Tibial nerve (tissue), 4 donors: Measurements from ENCODE around the gene KAZN. TPM values are rescaled to one million over a fixed set of nuclear protein-coding genes. Genes with fewer than 3 reads are reported as not detected.

Experiments
- DNase-seq, 2 donors: peaks; one replicate each; pipeline ENCODE4 v3.0.0-alpha.2; 2019; ENCODE audit warnings: low spot score in 2 of 2
- H3K27ac ChIP-seq, 4 donors: fragments of 200-600 bp; sonication (generic) in 3 of 4; one replicate each; pipeline ENCODE4 v1.5.1; 2017 to 2019; ENCODE audit warnings: mild to moderate bottlenecking in 1 of 4
- H3K27me3 ChIP-seq, 2 donors: fragments of 200-600 bp; sonication (generic) in 1 of 2; one replicate each; pipeline versions ENCODE4 v1.5.1 to v1.6.0; 2017 to 2019
- H3K36me3 ChIP-seq, 3 donors: fragments of 200-600 bp; sonication (generic); one replicate each; pipeline ENCODE4 v1.5.1; 2018 to 2019
- H3K4me1 ChIP-seq, 4 donors: fragments of 200-600 bp; sonication (generic) in 3 of 4; one replicate each; pipeline ENCODE4 v1.5.1; 2017 to 2019
- H3K4me3 ChIP-seq, 4 donors: fragments of 200-600 bp; sonication (generic) in 3 of 4; one replicate each; pipeline ENCODE4 v1.5.1; 2017 to 2019; ENCODE audit warnings: mild to moderate bottlenecking in 1 of 4, moderate library complexity in 1 of 4
- H3K9me3 ChIP-seq, 4 donors: fragments of 200-600 bp; sonication (generic) in 3 of 4; one replicate each; pipeline ENCODE4 v1.5.1; 2017 to 2019
- EP300 ChIP-seq, 2 donors: sonication (generic); formaldehyde crosslinking; IDR thresholded peaks; one replicate each; pipeline ENCODE4 v1.6.1; 2017; ENCODE audit warnings: antibody characterized with exemption in 2 of 2, mild to moderate bottlenecking in 1 of 2
- POLR2A ChIP-seq, 2 donors: fragments of 450-650 bp; IDR thresholded peaks; one replicate each; pipeline ENCODE4 v1.6.1; 2017; ENCODE audit warnings: antibody characterized with exemption in 2 of 2, mild to moderate bottlenecking in 2 of 2, moderate library complexity in 2 of 2
- WGBS, 2 donors: methylation state at CpG; one replicate each; pipeline ENCODE4 v1.1.5; 2018; 5-methylcytosine and 5-hydroxymethylcytosine counted together
- total RNA-seq, 4 donors: library from RNA; depleted of rRNA; stranded (reverse); fragments of >200 nt; gene quantifications; one replicate each; pipeline ENCODE4 v1.1.0, GENCODE V29; 2016
- TF ChIP-seq, protein P1 (sequence below), 5 experiments: fragments of 200-600 bp in 3 of 5; fragments of 450-650 bp in 2 of 5; sonication (generic) in 3 of 5; IDR thresholded peaks; one replicate each; pipeline ENCODE4 v1.5.1; 2016 to 2019; ENCODE audit warnings: antibody characterized with exemption in 5 of 5, mild to moderate bottlenecking in 3 of 5, moderate library complexity in 2 of 5

KAZN gene
- total RNA-seq, 4 donors from 2014 or later = 16.0 to 29.2 (median 22.2) TPM

DNA sequence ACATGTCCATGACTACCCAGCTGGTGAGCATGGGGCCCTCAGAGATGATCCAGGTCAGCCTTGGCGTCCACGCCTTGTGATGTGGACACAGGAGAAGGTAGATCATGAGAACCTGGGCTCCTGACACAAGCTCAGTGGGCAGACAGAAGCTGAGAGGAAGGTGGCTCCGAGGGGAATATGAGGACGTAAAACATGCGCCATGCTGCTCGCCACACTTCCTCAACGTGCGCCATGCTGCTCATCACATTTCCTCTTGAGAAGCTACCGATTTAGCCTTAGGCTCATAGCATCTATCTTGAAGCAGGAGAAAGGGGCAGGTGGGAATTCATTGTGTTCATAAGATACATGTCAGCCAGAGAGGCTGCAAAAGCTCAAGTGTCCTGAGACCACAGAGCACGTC is 176.9 kb downstream of the KAZN start:
- Histone ChIP-seq H3K27me3 (no peaks in the 10 kb centered on the region), H3K27ac (no peak overlapping the region), H3K36me3 (no peaks in the 10 kb centered on the region), H3K4me3 (no peak overlapping the region), H3K9me3 (no peaks in the 10 kb centered on the region), H3K4me1 (no peaks in the 10 kb centered on the region)
- 86 to 93% methylated on average over 10 of the region's 10 CpGs for WGBS, 2 donors
- TF ChIP-seq POLR2A (IDR thresholded peaks at IDR 0.05) (no peak), EP300 (IDR thresholded peaks at IDR 0.05) (no peak)
- TF ChIP-seq, protein P1, sequence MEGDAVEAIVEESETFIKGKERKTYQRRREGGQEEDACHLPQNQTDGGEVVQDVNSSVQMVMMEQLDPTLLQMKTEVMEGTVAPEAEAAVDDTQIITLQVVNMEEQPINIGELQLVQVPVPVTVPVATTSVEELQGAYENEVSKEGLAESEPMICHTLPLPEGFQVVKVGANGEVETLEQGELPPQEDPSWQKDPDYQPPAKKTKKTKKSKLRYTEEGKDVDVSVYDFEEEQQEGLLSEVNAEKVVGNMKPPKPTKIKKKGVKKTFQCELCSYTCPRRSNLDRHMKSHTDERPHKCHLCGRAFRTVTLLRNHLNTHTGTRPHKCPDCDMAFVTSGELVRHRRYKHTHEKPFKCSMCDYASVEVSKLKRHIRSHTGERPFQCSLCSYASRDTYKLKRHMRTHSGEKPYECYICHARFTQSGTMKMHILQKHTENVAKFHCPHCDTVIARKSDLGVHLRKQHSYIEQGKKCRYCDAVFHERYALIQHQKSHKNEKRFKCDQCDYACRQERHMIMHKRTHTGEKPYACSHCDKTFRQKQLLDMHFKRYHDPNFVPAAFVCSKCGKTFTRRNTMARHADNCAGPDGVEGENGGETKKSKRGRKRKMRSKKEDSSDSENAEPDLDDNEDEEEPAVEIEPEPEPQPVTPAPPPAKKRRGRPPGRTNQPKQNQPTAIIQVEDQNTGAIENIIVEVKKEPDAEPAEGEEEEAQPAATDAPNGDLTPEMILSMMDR (IDR thresholded peaks at IDR 0.05) = no peak
- no peak for DNase-seq

DNA sequence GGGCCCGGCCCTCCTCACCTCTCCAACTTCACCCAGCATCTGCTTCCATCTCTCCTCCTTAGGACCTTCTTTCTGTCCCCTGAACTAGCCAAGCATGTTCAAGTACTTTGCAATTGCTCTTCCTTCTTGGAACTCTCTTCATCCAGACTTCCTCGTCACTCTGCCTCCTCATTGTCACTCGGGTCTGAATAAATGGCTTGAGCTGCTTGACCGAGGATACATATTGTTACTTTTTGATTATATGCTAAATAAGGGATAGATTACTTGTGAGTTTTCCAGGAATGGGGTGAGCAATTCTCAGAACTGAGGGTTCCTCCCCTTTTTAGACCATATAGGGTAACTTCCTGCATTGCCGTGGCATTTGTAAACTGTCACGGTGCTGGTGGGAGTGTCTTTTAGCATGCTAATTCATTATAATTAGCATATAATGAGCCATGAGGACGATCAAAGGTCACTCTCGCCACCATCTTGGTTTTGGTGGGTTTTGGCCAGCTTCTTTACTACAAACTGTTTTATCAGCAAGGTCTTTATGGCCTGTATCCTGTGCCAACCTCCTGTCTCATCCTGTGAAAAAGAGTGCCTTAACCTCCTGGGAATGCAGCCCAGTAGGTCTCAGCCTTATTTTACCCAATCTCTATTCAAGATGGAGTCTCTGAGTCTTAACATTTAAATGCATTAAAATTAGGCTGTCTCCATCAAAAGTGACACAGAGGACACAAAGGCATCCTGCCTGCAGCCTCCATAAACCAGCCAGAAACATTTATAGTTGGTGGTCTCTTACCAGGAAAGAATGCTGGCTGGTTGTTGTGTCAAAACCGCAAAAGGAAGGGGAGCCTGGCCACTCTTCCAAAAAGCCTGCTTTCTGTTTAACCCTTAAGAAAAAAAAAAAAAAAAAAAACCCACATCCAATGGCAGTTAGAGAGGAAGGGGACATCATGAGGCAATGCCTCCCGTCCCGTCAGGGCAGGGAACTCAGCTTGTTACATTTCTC is 179.3 kb downstream of the KAZN start:
- WGBS, 2 donors = 57 to 66% methylated on average over 11 of the region's 11 CpGs
- H3K27me3 ChIP-seq = no peaks in the 10 kb centered on the region
- DNase-seq = no peak
- no peaks in the 10 kb centered on the region for H3K9me3 ChIP-seq
- no peaks in the 10 kb centered on the region for H3K4me1 ChIP-seq
- H3K4me3 ChIP-seq = no peak overlapping the region
- H3K36me3 ChIP-seq = no peaks in the 10 kb centered on the region
- TF ChIP-seq, protein P1 (IDR thresholded peaks at IDR 0.05) = no peak
- no peak for TF ChIP-seq POLR2A (IDR thresholded peaks at IDR 0.05)
- no peak for TF ChIP-seq EP300 (IDR thresholded peaks at IDR 0.05)
- no peak overlapping the region for H3K27ac ChIP-seq

DNA sequence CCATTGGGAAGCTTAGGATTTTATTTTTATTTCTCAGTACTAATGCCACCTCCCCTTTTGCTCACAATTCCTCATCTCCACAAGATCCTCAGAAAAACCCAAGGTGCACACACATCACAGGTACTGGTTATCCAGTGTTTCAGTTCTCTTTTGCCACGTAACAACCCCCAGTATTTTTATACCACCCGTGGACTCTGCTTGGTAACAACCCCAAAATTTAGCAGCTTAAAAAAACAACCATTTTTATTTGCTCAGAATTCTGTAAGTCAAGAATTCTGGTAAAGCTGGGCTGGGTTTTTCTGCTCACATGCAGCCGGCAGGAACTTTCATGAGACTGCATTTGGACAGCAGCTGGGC is 180.0 kb downstream of the KAZN start:
- TF ChIP-seq POLR2A (IDR thresholded peaks at IDR 0.05) (no peak), EP300 (IDR thresholded peaks at IDR 0.05) (no peak)
- TF ChIP-seq, protein P1 (IDR thresholded peaks at IDR 0.05) = no peak
- Histone ChIP-seq H3K9me3 (no peaks in the 10 kb centered on the region), H3K27ac (no peak overlapping the region), H3K36me3 (no peaks in the 10 kb centered on the region), H3K4me3 (no peak overlapping the region), H3K27me3 (no peaks in the 10 kb centered on the region), H3K4me1 (no peaks in the 10 kb centered on the region)
- WGBS, 2 donors = 76 to 82% methylated on average over 3 of the region's 3 CpGs
- DNase-seq = no peak

DNA sequence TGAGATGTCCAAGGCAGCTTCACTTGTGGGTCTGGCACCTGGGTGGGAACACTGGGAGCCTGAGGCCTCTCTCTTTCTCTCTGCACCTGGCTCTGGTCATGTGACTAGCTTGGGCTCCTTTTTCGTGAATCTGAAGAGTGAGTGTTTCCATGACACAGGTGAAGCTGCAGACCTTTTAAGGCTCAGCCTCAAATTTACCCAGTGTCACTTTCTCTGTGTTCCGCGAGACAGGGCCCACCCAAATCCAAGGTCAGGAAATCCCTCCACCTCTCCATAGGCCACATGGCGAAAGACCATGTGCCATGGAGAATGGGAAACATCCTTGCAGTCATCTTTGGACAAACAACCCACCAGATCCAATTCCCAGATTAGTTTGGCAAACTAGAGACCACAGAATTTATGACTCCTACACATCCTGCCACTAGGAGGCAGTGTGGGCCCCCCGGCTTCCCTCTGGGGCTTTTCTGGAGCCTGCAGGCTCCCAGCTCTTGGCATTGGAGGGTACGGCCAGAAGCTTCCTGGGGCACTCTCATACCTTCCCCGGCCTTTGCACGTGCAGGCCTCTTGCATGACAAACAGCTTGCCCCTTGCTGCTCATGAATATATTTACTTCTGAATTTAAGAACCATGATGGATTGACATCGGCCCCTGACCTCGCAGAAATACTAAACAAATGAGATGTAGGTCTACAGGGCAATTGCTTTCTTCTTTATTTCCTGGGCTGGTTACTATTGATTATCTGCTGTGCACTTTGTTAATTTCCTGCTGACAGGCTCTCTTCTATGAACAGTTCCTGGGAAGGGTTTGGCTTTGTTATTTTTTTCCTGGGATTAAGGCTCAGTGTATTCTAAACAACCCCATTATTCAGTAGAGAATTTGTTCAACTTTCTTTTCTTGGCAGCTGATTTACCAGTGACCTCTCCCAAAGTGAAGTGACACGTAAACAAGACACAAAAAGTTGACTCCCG is 180.7 kb downstream of the KAZN start:
- DNase-seq = no peak
- Histone ChIP-seq H3K9me3 (no peaks in the 10 kb centered on the region), H3K27ac (no peak overlapping the region), H3K36me3 (no peaks in the 10 kb centered on the region), H3K4me1 (no peaks in the 10 kb centered on the region), H3K4me3 (no peak overlapping the region), H3K27me3 (no peaks in the 10 kb centered on the region)
- TF ChIP-seq, protein P1 (IDR thresholded peaks at IDR 0.05) = peak; percentile 17 to 48 (median 37)
- TF ChIP-seq POLR2A (IDR thresholded peaks at IDR 0.05) (no peak), EP300 (IDR thresholded peaks at IDR 0.05) (no peak)
- WGBS, 2 donors = 61 to 73% methylated on average over 12 of the region's 12 CpGs
